Esophagus (tissue), 2 donors: Measurements from ENCODE around the gene CYP2E1. TPM values are rescaled to one million over a fixed set of nuclear protein-coding genes. Genes with fewer than 3 reads are reported as not detected.
"Not testable (repeated sequence)": the region's sequence is repeated elsewhere in the genome, so short reads cannot be mapped to it uniquely, and the experiment has no call there.

Experiments used
- H3K27ac ChIP-seq, 2 donors: one replicate each; pipeline ENCODE4 v1.5.1; 2013; ENCODE audit warnings: low read depth in 2 of 2, mild to moderate bottlenecking in 2 of 2, inconsistent platforms in 1 of 2, low read length in 1 of 2, moderate library complexity in 1 of 2
- H3K27me3 ChIP-seq, 2 donors: one replicate each; pipeline ENCODE4 v1.6.1; 2013; ENCODE audit warnings: low read length in 2 of 2, control low read depth in 1 of 2, mild to moderate bottlenecking in 1 of 2; ENCODE audit not compliant: insufficient read depth in 2 of 2, control insufficient read depth in 1 of 2
- H3K36me3 ChIP-seq, 2 donors: one replicate each; pipeline ENCODE4 v1.6.1; 2013; ENCODE audit warnings: low read length in 1 of 2; ENCODE audit not compliant: control insufficient read depth in 2 of 2, insufficient read depth in 2 of 2
- H3K4me1 ChIP-seq, 2 donors: one replicate each; pipeline ENCODE4 v1.6.1; 2013; ENCODE audit warnings: low read length in 1 of 2; ENCODE audit not compliant: control insufficient read depth in 2 of 2, insufficient read depth in 2 of 2
- H3K4me3 ChIP-seq, 2 donors: one replicate each; pipeline ENCODE4 v1.5.1; 2013; ENCODE audit warnings: low read length in 2 of 2, mild to moderate bottlenecking in 2 of 2, low read depth in 1 of 2, moderate library complexity in 1 of 2
- H3K9me3 ChIP-seq, 2 donors: one replicate each; pipeline ENCODE4 v1.6.1; 2013; ENCODE audit warnings: mild to moderate bottlenecking in 2 of 2, low read depth in 1 of 2, low read length in 1 of 2, moderate library complexity in 1 of 2; ENCODE audit not compliant: control insufficient read depth in 2 of 2, insufficient read depth in 1 of 2
- WGBS, 2 donors: extraction: QIAGEN DNeasy Blood & Tissue Kit; methylation state at CpG; one replicate each; pipeline ENCODE4 v1.1.7; 2013; 5-methylcytosine and 5-hydroxymethylcytosine counted together
- polyA plus RNA-seq, 2 donors: library from polyadenylated mRNA; stranded (reverse); fragments of 200-250 nt; gene quantifications; one replicate each; pipeline ENCODE4 v1.2.3, GENCODE V29; 2013
- donor health status: healthy with polysubstance abuse.
- donor health status: Bipolar disorder and iron deficiency.

CYP2E1 gene
- 10 to 100 TPM; 15.8 to 19.3 TPM for polyA plus RNA-seq

GRCh38 chr10:133526957-133527588, at the start of gene CYP2E1:
Gene CYP2E1 (plus strand): TSS chr10:133527363. CDS start chr10:133527396, 33 bp downstream.
- Histone ChIP-seq H3K4me3 (peak within 1 kb of the TSS; percentile 49 to 71), H3K27me3 (peaks cover 0 to 6% of the 10 kb centered on the region in 2 donors)

GRCh38 chr10:133481086-133481643, 46.0 kb upstream of the CYP2E1 start:
- Histone ChIP-seq H3K9me3 (peaks cover 0 to 6% of the 10 kb centered on the region in 2 donors), H3K4me3 (no peak overlapping the region)
- whole genome bisulfite sequencing, 2 donors, result 83% methylated on average over 11 to 12 of the region's 12 CpGs

More at GRCh38 chr10:133526957-133527588, at the start of gene CYP2E1:
- H3K9me3 ChIP-seq, result peaks cover 0 to 8% of the 10 kb centered on the region in 2 donors
- H3K27ac ChIP-seq, result peak within 1 kb of the TSS; percentile 77 to 82
- H3K4me1 ChIP-seq, result peaks cover 4 to 18% of the 10 kb centered on the region in 2 donors
- H3K36me3 ChIP-seq, result peaks cover 0 to 2% of the 10 kb centered on the region in 2 donors
- 51 to 65% methylated on average over 16 of the region's 16 CpGs for WGBS, 2 donors

GRCh38 chr10:133481657-133482056, 45.5 kb upstream of the CYP2E1 start:
- 84% methylated on average over 10 of the region's 10 CpGs for WGBS, 2 donors
- Histone ChIP-seq H3K27me3 (no peaks in the 10 kb centered on the region), H3K36me3 (peaks cover 0 to 4% of the 10 kb centered on the region in 2 donors), H3K27ac (no peak overlapping the region), H3K9me3 (peaks cover 3 to 4% of the 10 kb centered on the region in 2 donors), H3K4me1 (no peaks in the 10 kb centered on the region), H3K4me3 (no peak overlapping the region)

More at GRCh38 chr10:133481086-133481643, 46.0 kb upstream of the CYP2E1 start:
- no peaks in the 10 kb centered on the region for H3K4me1 ChIP-seq
- peaks cover 0 to 4% of the 10 kb centered on the region in 2 donors for H3K36me3 ChIP-seq
- no peak overlapping the region for H3K27ac ChIP-seq
- H3K27me3 ChIP-seq, result no peaks in the 10 kb centered on the region

DNA sequence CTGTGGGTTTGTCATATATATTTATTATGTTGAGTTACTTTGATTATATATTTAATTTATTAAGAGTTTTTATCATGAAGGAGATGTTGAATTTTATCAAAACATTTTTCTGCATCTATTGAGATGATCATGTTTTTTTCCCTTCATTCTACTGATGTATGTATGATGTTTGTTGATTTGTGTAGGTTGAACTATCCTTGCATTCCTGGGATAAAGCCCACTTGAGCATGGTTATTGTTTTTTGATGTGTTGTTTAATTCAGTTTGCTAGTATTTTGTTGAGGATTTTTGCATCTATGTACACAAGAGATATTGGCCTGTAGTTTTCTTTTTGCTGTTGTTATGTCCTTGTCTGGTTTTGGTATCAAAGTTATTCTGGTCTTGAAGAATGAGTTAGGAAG, 42.3 kb upstream of the CYP2E1 start:
- Histone ChIP-seq H3K27ac (no peak overlapping the region), H3K9me3 (peaks cover 7% of the 10 kb centered on the region in 2 donors), H3K4me3 (no peak overlapping the region), H3K36me3 (peaks cover 0 to 7% of the 10 kb centered on the region in 2 donors), H3K4me1 (no peaks in the 10 kb centered on the region), H3K27me3 (no peaks in the 10 kb centered on the region)

GRCh38 chr10:133487085-133487484, 40.1 kb upstream of the CYP2E1 start:
- H3K4me3 ChIP-seq, result no peak overlapping the region
- no peaks in the 10 kb centered on the region for H3K27me3 ChIP-seq
- H3K4me1 ChIP-seq, result no peaks in the 10 kb centered on the region
- H3K9me3 ChIP-seq, result peaks cover 5 to 7% of the 10 kb centered on the region in 2 donors
- H3K27ac ChIP-seq, result no peak overlapping the region
- peaks cover 0 to 3% of the 10 kb centered on the region in 2 donors for H3K36me3 ChIP-seq

DNA sequence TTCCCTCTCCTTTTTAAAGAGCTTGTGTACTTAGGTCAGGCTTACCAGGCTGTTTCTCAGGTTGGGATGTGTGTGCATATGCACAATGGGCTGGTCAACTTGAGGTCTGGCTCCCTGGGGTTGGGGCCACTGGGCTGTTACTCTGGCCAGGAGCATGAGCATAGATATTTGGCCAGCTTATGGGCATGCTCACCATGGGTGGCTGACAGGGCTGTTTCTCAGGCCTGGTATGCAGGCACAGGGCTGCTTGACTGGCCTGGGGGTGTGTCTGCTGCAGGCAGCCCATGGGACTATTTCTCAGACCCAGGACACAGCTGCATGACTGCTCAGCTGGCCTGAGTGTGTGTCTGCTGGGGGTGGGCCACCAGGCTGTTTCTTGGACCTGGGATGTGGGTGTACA, 38.8 kb upstream of the CYP2E1 start:
- no peaks in the 10 kb centered on the region for H3K4me1 ChIP-seq
- peaks cover 0 to 3% of the 10 kb centered on the region in 2 donors for H3K36me3 ChIP-seq
- no peaks in the 10 kb centered on the region for H3K27me3 ChIP-seq
- no peak overlapping the region for H3K4me3 ChIP-seq
- no peak overlapping the region for H3K27ac ChIP-seq
- H3K9me3 ChIP-seq, result peaks cover 5 to 7% of the 10 kb centered on the region in 2 donors

GRCh38 chr10:133489816-133490588, 37.2 kb upstream of the CYP2E1 start:
- WGBS, 2 donors, result 47 to 52% methylated on average over 2 of the region's 2 CpGs
- no peak overlapping the region for H3K4me3 ChIP-seq
- H3K27ac ChIP-seq, result no peak overlapping the region
- H3K9me3 ChIP-seq, result peaks cover 3 to 7% of the 10 kb centered on the region in 2 donors
- peaks cover 0 to 3% of the 10 kb centered on the region in 2 donors for H3K36me3 ChIP-seq
- H3K27me3 ChIP-seq, result no peaks in the 10 kb centered on the region
- no peaks in the 10 kb centered on the region for H3K4me1 ChIP-seq

DNA sequence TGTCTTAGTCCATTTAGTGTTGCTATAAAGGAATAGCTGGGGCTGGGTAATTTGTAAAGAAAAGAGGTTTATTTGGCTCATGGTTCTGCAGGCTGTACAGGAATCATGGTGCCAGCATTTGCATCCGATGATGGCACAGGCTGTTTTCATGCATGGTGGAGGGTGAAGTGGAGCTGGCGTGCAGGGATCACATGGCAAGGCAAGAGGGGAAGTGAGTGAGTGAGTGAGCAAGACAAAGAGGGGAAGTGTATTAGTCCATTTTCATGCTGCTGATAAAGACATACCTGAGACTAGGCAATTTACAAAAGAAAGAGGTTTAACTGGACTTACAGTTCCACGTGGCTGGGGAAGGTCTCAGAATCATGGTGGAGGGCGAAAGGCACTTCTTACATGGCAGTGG, 33.6 kb upstream of the CYP2E1 start:
- not testable (repeated sequence) for H3K9me3 ChIP-seq, H3K4me1 ChIP-seq, H3K4me3 ChIP-seq, H3K27me3 ChIP-seq, H3K36me3 ChIP-seq, H3K27ac ChIP-seq
- 76 to 77% methylated on average over 4 of the region's 4 CpGs for WGBS, 2 donors

DNA sequence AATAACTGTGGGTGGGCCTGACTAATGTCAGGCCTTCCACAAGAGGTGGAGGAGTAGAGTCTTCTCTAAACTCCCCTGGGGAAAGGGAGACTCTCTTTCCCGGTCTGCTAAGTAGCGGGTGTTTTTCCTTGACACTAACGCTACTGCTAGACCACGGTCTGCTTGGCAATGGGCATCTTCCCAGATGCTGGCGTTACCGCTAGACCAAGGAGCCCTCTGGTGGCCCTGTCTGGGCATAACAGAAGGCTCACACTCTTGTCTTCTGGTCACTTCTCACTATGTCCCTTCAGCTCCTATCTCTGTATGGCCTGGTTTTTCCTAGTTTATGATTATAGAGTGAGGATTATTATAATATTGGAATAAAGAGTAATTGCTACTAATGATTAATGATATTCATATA, 29.8 kb upstream of the CYP2E1 start:
- H3K4me3 ChIP-seq, H3K36me3 ChIP-seq, H3K4me1 ChIP-seq, H3K27ac ChIP-seq, H3K9me3 ChIP-seq, H3K27me3 ChIP-seq: not testable (repeated sequence)
- 55 to 62% methylated on average over 6 of the region's 6 CpGs for WGBS, 2 donors
